Mesothelial cell of epicardium (in vitro differentiated cells): ENCODE results near the gene ZNF619. TPM values are rescaled to one million over a fixed set of nuclear protein-coding genes. Genes with fewer than 3 reads are reported as not detected.

ENCODE experiments used
- DNase-seq, 2 experiments: peaks; one replicate each; pipeline ENCODE4 v3.0.0; 2021; ENCODE audit warnings: low spot score in 2 of 2; ENCODE audit not compliant: unreplicated experiment in 2 of 2
- H3K27ac Mint-ChIP-seq: 2 replicates; pipeline ENCODE4 v1.8.0; 2021; ENCODE audit warnings: mixed read lengths
- H3K27me3 Mint-ChIP-seq: 2 replicates; pipeline ENCODE4 v1.8.0; 2021; ENCODE audit warnings: low read depth, mixed read lengths
- H3K36me3 Mint-ChIP-seq: 2 replicates; pipeline ENCODE4 v1.8.0; 2021; ENCODE audit warnings: mixed read lengths
- H3K4me1 Mint-ChIP-seq: 2 replicates; pipeline ENCODE4 v1.8.0; 2021; ENCODE audit warnings: mixed read lengths
- H3K4me3 Mint-ChIP-seq: 2 replicates; pipeline ENCODE4 v1.8.0; 2021; ENCODE audit warnings: mild to moderate bottlenecking, moderate library complexity, mixed read lengths
- H3K9me3 Mint-ChIP-seq: 2 replicates; pipeline ENCODE4 v1.8.0; 2021; ENCODE audit warnings: mixed read lengths
- total RNA-seq: library from RNA; stranded (reverse); gene quantifications from 3 replicates; pipeline ENCODE4 v1.2.1, GENCODE V29; 2021
- TF ChIP-seq, protein P1 (sequence below): fragments of 200-600 bp; sonication (generic); IDR thresholded peaks from one replicate; pipeline ENCODE4 v1.5.0; 2021; ENCODE audit warnings: antibody characterized with exemption; ENCODE audit not compliant: unreplicated experiment

ZNF619 gene
- total RNA-seq, 1 donor from 2014 or later: 9.7 TPM

DNA sequence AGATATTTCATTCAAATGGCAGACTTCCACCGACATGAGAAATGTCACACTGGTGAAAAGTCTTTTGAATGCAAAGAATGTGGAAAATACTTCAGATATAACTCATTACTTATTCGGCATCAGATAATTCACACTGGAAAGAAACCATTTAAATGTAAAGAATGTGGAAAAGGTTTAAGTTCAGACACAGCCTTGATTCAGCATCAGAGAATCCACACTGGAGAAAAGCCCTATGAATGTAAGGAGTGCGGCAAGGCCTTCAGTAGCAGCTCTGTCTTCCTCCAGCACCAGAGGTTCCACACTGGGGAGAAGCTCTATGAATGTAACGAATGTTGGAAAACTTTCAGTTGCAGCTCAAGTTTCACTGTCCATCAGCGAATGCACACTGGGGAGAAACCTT is 39.3 kb downstream of the ZNF619 start:
- TF ChIP-seq, protein P1, sequence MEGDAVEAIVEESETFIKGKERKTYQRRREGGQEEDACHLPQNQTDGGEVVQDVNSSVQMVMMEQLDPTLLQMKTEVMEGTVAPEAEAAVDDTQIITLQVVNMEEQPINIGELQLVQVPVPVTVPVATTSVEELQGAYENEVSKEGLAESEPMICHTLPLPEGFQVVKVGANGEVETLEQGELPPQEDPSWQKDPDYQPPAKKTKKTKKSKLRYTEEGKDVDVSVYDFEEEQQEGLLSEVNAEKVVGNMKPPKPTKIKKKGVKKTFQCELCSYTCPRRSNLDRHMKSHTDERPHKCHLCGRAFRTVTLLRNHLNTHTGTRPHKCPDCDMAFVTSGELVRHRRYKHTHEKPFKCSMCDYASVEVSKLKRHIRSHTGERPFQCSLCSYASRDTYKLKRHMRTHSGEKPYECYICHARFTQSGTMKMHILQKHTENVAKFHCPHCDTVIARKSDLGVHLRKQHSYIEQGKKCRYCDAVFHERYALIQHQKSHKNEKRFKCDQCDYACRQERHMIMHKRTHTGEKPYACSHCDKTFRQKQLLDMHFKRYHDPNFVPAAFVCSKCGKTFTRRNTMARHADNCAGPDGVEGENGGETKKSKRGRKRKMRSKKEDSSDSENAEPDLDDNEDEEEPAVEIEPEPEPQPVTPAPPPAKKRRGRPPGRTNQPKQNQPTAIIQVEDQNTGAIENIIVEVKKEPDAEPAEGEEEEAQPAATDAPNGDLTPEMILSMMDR: no peak
- DNase-seq: no peak
- H3K36me3 Mint-ChIP-seq: peaks cover 38% of the 10 kb centered on the region
- no peaks in the 10 kb centered on the region for H3K4me1 Mint-ChIP-seq
- no peaks in the 10 kb centered on the region for H3K27me3 Mint-ChIP-seq
- H3K9me3 Mint-ChIP-seq: peaks cover 3% of the 10 kb centered on the region
- H3K4me3 Mint-ChIP-seq: no peak overlapping the region
- H3K27ac Mint-ChIP-seq: peak overlapping the region; percentile 8

DNA sequence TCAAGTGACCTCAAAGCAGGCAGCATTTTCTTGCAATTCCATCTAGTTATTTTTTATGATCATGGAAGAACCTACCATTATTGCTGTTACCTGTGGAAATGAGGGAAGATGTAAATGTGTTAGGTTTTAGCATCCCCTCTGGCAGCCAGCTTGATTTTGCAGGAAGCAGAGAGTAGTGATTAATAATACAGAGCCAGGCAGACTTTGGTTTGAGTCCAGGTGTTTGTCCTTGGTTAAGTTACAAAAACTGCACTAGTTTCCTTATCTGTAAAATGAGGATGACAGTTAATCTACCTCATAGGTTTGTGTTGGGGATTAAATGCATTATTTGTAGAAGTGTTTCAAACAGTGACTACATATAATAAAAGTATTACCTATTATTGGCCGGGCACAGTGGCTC is 41.1 kb downstream of the ZNF619 start:
- Mint-ChIP-seq H3K27ac (no peak overlapping the region), H3K4me3 (no peak overlapping the region), H3K27me3 (no peaks in the 10 kb centered on the region), H3K36me3 (peaks cover 34% of the 10 kb centered on the region), H3K4me1 (no peaks in the 10 kb centered on the region), H3K9me3 (peaks cover 3% of the 10 kb centered on the region)
- TF ChIP-seq, protein P1: no peak
- DNase-seq: no peak

DNA sequence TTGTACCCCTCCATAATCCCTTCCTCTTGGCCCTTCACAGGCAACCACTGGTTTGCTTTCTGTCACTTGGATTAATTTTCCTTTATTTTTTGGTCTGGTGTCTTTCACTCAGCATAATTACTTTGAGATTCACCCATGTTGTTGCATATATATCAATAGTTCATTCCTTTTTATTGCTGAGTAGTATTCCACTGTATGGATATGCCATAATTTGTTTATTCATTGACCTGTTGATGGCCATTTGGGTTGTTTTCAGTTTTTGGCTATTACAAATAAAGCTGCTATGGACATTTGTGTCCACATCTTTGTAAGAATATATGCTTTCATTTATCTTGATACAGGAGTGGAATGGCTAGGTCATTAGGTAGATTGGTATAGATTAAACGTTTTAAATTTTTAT is 41.9 kb downstream of the ZNF619 start:
- DNase-seq: no peak
- Mint-ChIP-seq H3K27me3 (no peaks in the 10 kb centered on the region), H3K27ac (no peak overlapping the region), H3K36me3 (peaks cover 34% of the 10 kb centered on the region), H3K4me1 (no peaks in the 10 kb centered on the region), H3K4me3 (no peak overlapping the region), H3K9me3 (peaks cover 3% of the 10 kb centered on the region)
- TF ChIP-seq, protein P1: no peak

DNA sequence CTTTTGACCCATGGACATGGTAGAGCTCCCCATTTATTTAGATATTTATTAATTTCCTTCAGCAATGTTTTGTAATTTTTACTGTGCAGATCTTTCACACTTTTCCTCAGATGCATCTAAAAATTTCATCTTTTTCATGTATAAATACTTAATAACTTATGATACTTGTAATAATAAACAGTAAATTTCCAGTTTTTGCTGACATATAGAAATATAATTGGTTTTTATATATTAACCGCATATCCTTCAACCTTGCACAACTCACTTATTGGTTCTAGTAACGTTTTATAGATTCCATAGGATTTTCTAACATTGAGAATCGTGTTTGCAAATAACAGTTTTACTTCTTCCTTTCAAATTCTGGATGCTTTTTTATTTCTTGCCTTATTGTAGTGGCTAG is 44.3 kb downstream of the ZNF619 start:
- no peaks in the 10 kb centered on the region for H3K27me3 Mint-ChIP-seq
- H3K36me3 Mint-ChIP-seq: peaks cover 18% of the 10 kb centered on the region
- TF ChIP-seq, protein P1: no peak
- no peak overlapping the region for H3K27ac Mint-ChIP-seq
- H3K4me3 Mint-ChIP-seq: no peak overlapping the region
- DNase-seq: no peak
- peaks cover 9% of the 10 kb centered on the region for H3K4me1 Mint-ChIP-seq
- peaks cover 3% of the 10 kb centered on the region for H3K9me3 Mint-ChIP-seq

DNA sequence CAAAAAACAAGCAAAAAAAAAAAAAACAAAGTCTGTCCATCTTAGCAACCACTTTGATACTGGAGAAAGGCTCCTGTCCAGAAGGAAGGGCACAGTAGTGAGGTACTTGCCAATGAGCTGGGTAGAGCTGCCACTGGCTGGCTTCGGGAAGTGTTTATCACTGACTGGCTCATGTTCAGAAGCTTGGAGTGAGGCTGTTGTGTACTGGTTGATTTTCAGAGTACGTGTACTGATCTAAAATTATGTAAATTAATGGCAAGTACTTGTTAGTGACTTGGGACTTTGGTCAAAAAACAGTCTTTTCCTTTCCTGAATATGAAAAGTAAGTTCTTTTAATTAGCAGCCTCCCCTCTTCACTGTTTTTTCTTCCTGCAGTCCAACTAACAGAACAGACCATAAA is 46.9 kb downstream of the ZNF619 start:
- TF ChIP-seq, protein P1: no peak
- Mint-ChIP-seq H3K4me1 (peaks cover 13% of the 10 kb centered on the region), H3K4me3 (peak overlapping the region; percentile 87), H3K36me3 (peaks cover 21% of the 10 kb centered on the region), H3K27ac (peak overlapping the region; percentile 94), H3K27me3 (no peaks in the 10 kb centered on the region), H3K9me3 (peaks cover 2% of the 10 kb centered on the region)
- DNase-seq: no peak

DNA sequence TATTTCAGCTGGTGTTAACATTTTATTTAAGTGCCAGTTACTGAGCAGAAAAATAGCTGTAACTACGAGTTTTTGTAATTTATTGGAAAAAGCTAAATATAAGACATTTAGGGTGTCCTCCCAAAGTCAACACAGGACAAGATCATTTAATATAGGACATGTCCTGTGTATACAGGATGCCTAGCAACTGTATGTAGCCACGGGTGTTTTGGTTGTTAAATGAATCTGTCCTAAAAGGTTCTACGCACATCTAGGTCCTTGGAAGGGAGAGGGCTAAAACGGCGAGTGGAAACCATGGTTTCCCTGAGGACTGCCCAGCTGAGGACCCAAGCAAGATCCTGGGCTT is 47.3 kb downstream of the ZNF619 start:
- H3K27ac Mint-ChIP-seq: peak overlapping the region; percentile 94
- TF ChIP-seq, protein P1: no peak
- peaks cover 21% of the 10 kb centered on the region for H3K36me3 Mint-ChIP-seq
- H3K9me3 Mint-ChIP-seq: no peaks in the 10 kb centered on the region
- peak overlapping the region; percentile 87 for H3K4me3 Mint-ChIP-seq
- peaks cover 13% of the 10 kb centered on the region for H3K4me1 Mint-ChIP-seq
- no peaks in the 10 kb centered on the region for H3K27me3 Mint-ChIP-seq
- no peak for DNase-seq
